HEK293 (cell line): ENCODE data around the gene TUBB2A.

ENCODE experiments used
- GFI1B ChIP-seq: fragments of 450-650 bp; formaldehyde crosslinking; IDR thresholded peaks from 2 replicates; pipeline ENCODE4 v1.5.1; 2016; ENCODE audit warnings: missing biosample characterization, missing genetic modification characterization
- GLI4 ChIP-seq: fragments of 450-650 bp; formaldehyde crosslinking; IDR thresholded peaks from 2 replicates; pipeline ENCODE4 v1.5.1; 2016; ENCODE audit warnings: missing biosample characterization, missing genetic modification characterization
- HOXA7 ChIP-seq: sonication (generic); formaldehyde crosslinking; IDR thresholded peaks from 2 replicates; pipeline ENCODE4 v1.8.1; 2022; ENCODE audit warnings: missing genetic modification reagents, borderline replicate concordance
- HOXC10 ChIP-seq: sonication (generic); formaldehyde crosslinking; IDR thresholded peaks from 2 replicates; pipeline ENCODE4 v1.8.1; 2023; ENCODE audit warnings: mild to moderate bottlenecking, missing genetic modification reagents
- IKZF3 ChIP-seq: fragments of 450-650 bp; IDR thresholded peaks from 2 replicates; pipeline ENCODE4 v1.5.0; 2018; ENCODE audit warnings: missing biosample characterization, mild to moderate bottlenecking, missing genetic modification characterization, moderate library complexity
- KLF1 ChIP-seq: fragments of 450-650 bp; formaldehyde crosslinking; IDR thresholded peaks from 2 replicates; pipeline ENCODE4 v1.5.1; 2016; ENCODE audit warnings: missing biosample characterization, missing genetic modification characterization
- KLF7 ChIP-seq: fragments of 450-650 bp; formaldehyde crosslinking; IDR thresholded peaks from 2 replicates; pipeline ENCODE4 v1.5.1; 2016; ENCODE audit warnings: missing biosample characterization, missing genetic modification characterization, borderline replicate concordance
- SETDB1 ChIP-seq: IDR thresholded peaks from one replicate; pipeline ENCODE4 v1.6.1; 2017; ENCODE audit warnings: mild to moderate bottlenecking, low read length, moderate library complexity, mixed read lengths; ENCODE audit not compliant: insufficient read length
- ZBTB17 ChIP-seq: fragments of 450-650 bp; formaldehyde crosslinking; IDR thresholded peaks from 2 replicates; pipeline ENCODE4 v1.5.1; 2016; ENCODE audit warnings: missing biosample characterization, missing genetic modification characterization
- ZEB2 ChIP-seq: fragments of 450-650 bp; formaldehyde crosslinking; IDR thresholded peaks from 2 replicates; pipeline ENCODE4 v1.5.1; 2016; ENCODE audit warnings: missing biosample characterization, missing genetic modification characterization
- ZFHX2 ChIP-seq: fragments of 450-650 bp; formaldehyde crosslinking; conservative IDR thresholded peaks from 2 replicates; pipeline ENCODE4 v1.5.1; 2016; ENCODE audit warnings: missing biosample characterization, missing genetic modification characterization
- ZFP3 ChIP-seq: fragments of 450-650 bp; formaldehyde crosslinking; IDR thresholded peaks from 2 replicates; pipeline ENCODE4 v1.5.1; 2016; ENCODE audit warnings: low read depth, missing biosample characterization, missing genetic modification characterization
- ZNF214 ChIP-seq: fragments of 450-650 bp; formaldehyde crosslinking; IDR thresholded peaks from 2 replicates; pipeline ENCODE4 v1.5.1; 2017; ENCODE audit warnings: missing biosample characterization, mild to moderate bottlenecking, missing genetic modification characterization, borderline replicate concordance
- ZNF223 ChIP-seq: fragments of 450-650 bp; formaldehyde crosslinking; IDR thresholded peaks from 2 replicates; pipeline ENCODE4 v1.5.1; 2016; ENCODE audit warnings: missing biosample characterization, missing genetic modification characterization
- ZNF324 ChIP-seq: fragments of 450-650 bp; formaldehyde crosslinking; IDR thresholded peaks from 2 replicates; pipeline ENCODE4 v1.5.1; 2016; ENCODE audit warnings: missing biosample characterization, missing genetic modification characterization
- ZNF391 ChIP-seq: fragments of 450-650 bp; formaldehyde crosslinking; IDR thresholded peaks from 2 replicates; pipeline ENCODE4 v1.5.1; 2016; ENCODE audit warnings: low read depth, missing biosample characterization, missing genetic modification characterization, borderline replicate concordance
- ZNF423 ChIP-seq: fragments of 450-650 bp; formaldehyde crosslinking; IDR thresholded peaks from 2 replicates; pipeline ENCODE4 v1.5.1; 2016; ENCODE audit warnings: missing biosample characterization, missing genetic modification characterization
- ZNF530 ChIP-seq: fragments of 450-650 bp; formaldehyde crosslinking; IDR thresholded peaks from 2 replicates; pipeline ENCODE4 v1.5.1; 2016; ENCODE audit warnings: low read depth, missing biosample characterization, missing genetic modification characterization
- ZNF571 ChIP-seq: fragments of 450-650 bp; formaldehyde crosslinking; IDR thresholded peaks from 2 replicates; pipeline ENCODE4 v1.5.0; 2017; ENCODE audit warnings: missing biosample characterization, missing genetic modification characterization
- ZNF621 ChIP-seq: fragments of 450-650 bp; formaldehyde crosslinking; IDR thresholded peaks from 2 replicates; pipeline ENCODE4 v1.5.1; 2017; ENCODE audit warnings: missing biosample characterization, missing genetic modification characterization
- ZNF629 ChIP-seq: fragments of 450-650 bp; formaldehyde crosslinking; IDR thresholded peaks from 2 replicates; pipeline ENCODE4 v1.5.1; 2017; ENCODE audit warnings: missing biosample characterization, missing genetic modification characterization
- ZNF670 ChIP-seq: fragments of 450-650 bp; formaldehyde crosslinking; IDR thresholded peaks from 2 replicates; pipeline ENCODE4 v1.5.1; 2016; ENCODE audit warnings: missing biosample characterization, missing genetic modification characterization, low read depth
- ZNF701 ChIP-seq: fragments of 450-650 bp; formaldehyde crosslinking; IDR thresholded peaks from 2 replicates; pipeline ENCODE4 v1.5.1; 2016; ENCODE audit warnings: missing biosample characterization, missing genetic modification characterization
- ZNF791 ChIP-seq: fragments of 450-650 bp; formaldehyde crosslinking; IDR thresholded peaks from 2 replicates; pipeline ENCODE4 v1.5.1; 2016; ENCODE audit warnings: missing biosample characterization, missing genetic modification characterization
- ZNF830 ChIP-seq: fragments of 450-650 bp; IDR thresholded peaks from 2 replicates; pipeline ENCODE4 v1.5.0; 2018; ENCODE audit warnings: missing biosample characterization, missing genetic modification characterization, low read depth, mild to moderate bottlenecking, moderate library complexity
- ZNF837 ChIP-seq: fragments of 450-650 bp; formaldehyde crosslinking; IDR thresholded peaks from 2 replicates; pipeline ENCODE4 v1.5.1; 2016; ENCODE audit warnings: missing biosample characterization, missing genetic modification characterization
- ZSCAN30 ChIP-seq: fragments of 450-650 bp; IDR thresholded peaks from 2 replicates; pipeline ENCODE4 v1.5.1; 2018; ENCODE audit warnings: missing biosample characterization, mild to moderate bottlenecking, missing genetic modification characterization, moderate library complexity
- ZXDB ChIP-seq: fragments of 450-650 bp; formaldehyde crosslinking; IDR thresholded peaks from 2 replicates; pipeline ENCODE4 v1.5.1; 2016; ENCODE audit warnings: missing biosample characterization, missing genetic modification characterization
- TF ChIP-seq, protein P1 (sequence below): fragments of 450-650 bp; formaldehyde crosslinking; IDR thresholded peaks from 2 replicates; pipeline ENCODE4 v1.5.1; 2017; ENCODE audit warnings: missing biosample characterization, missing genetic modification characterization
- TF ChIP-seq, protein P2 (sequence below): fragments of 450-650 bp; formaldehyde crosslinking; IDR thresholded peaks from 2 replicates; pipeline ENCODE4 v1.5.1; 2016; ENCODE audit warnings: missing biosample characterization, missing genetic modification characterization
- TF ChIP-seq, protein P3 (sequence below): fragments of 450-650 bp; formaldehyde crosslinking; IDR thresholded peaks from 2 replicates; pipeline ENCODE4 v1.5.1; 2016; ENCODE audit warnings: missing biosample characterization, missing genetic modification characterization
- TF ChIP-seq, protein P4 (sequence below): fragments of 450-650 bp; formaldehyde crosslinking; IDR thresholded peaks from 2 replicates; pipeline ENCODE4 v1.5.1; 2017; ENCODE audit warnings: missing biosample characterization, missing genetic modification characterization
- TF ChIP-seq, protein P5 (sequence below): sonication (generic); formaldehyde crosslinking; IDR thresholded peaks from 2 replicates; pipeline ENCODE4 v1.8.1; 2022; ENCODE audit warnings: mild to moderate bottlenecking, moderate library complexity, missing genetic modification reagents
- TF ChIP-seq, protein P6 (sequence below): fragments of 450-650 bp; formaldehyde crosslinking; IDR thresholded peaks from 2 replicates; pipeline ENCODE4 v1.5.1; 2016; ENCODE audit warnings: missing biosample characterization, missing genetic modification characterization

Gene TUBB2A

DNA sequence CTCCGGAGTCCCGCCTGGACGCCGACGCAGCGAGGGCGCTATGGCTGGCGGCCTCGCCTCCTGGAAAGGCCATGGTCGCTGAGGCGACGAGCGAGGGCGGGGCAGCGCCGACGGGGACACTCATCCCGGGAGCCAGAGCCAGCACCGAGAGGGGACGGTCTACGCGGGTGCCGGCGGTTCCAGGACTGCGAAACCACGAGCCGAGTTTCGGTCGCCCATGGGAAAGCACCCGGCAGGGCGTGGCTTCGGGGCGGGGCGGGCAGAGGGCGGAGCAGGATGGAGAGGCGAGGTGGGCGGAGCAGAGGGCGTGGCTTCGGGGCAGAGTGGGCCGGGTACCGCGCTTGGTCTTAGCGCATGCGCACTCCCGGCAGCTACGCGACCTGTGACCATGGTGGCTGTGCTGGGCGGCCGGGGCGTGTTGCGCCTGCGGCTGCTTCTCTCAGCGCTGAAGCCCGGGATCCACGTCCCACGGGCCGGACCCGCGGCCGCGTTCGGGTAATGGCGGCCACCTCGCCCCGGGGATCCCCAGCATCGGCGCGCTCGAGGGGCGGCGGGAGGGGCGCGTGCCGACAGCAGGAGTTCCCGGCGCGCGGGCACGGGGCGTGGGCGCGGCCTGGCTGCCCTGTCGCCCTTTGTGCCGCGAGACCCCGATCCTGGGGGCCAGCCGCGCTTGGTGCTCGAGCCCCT is 38.8 kb downstream of the TUBB2A start, which contains the start of gene BPHL (continued):
- TF ChIP-seq ZNF621 (tag by site-specific recombination) (no peak), ZNF223 (tag by site-specific recombination) (no peak), ZNF791 (tag by site-specific recombination) (no peak), ZEB2 (peak; percentile 82), KLF7 (tag by site-specific recombination) (peak; percentile 96), ZFHX2 (tag by site-specific recombination) (peak; percentile 83), ZNF629 (tag by site-specific recombination) (peak; percentile 65; the same call in 1 of the 2 replicates), ZNF837 (tag by site-specific recombination) (no peak), ZNF701 (tag by site-specific recombination) (no peak), ZNF423 (tag by site-specific recombination) (no peak), ZNF530 (tag by site-specific recombination) (no peak), ZNF571 (tag by site-specific recombination) (no peak), ZFP3 (no peak), KLF1 (tag by site-specific recombination) (peak; percentile 98), ZNF391 (tag by site-specific recombination) (no peak), HOXC10 (CRISPR knock-in tag) (0 out of 2 replicates have a peak, but pooled peaks have one; percentile 86), ZNF670 (tag by site-specific recombination) (no peak), HOXA7 (CRISPR knock-in tag) (no peak), ZSCAN30 (peak; percentile 58), SETDB1 (no peak), GFI1B (tag by site-specific recombination) (no peak), ZNF830 (tag by site-specific recombination) (no peak), GLI4 (tag by site-specific recombination) (no peak), IKZF3 (tag by site-specific recombination) (no peak; the same call in 1 of the 2 replicates), ZBTB17 (tag by site-specific recombination) (peak; percentile 91), ZNF214 (no peak), ZNF324 (tag by site-specific recombination) (0 out of 2 replicates have a peak, but pooled peaks have one; percentile 16), ZXDB (tag by site-specific recombination) (peak; percentile 72; the same call in 1 of the 2 replicates)
- TF ChIP-seq, protein P1, sequence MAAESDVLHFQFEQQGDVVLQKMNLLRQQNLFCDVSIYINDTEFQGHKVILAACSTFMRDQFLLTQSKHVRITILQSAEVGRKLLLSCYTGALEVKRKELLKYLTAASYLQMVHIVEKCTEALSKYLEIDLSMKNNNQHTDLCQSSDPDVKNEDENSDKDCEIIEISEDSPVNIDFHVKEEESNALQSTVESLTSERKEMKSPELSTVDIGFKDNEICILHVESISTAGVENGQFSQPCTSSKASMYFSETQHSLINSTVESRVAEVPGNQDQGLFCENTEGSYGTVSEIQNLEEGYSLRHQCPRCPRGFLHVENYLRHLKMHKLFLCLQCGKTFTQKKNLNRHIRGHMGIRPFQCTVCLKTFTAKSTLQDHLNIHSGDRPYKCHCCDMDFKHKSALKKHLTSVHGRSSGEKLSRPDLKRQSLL (tag by site-specific recombination) = peak; percentile 74
- TF ChIP-seq, protein P2, sequence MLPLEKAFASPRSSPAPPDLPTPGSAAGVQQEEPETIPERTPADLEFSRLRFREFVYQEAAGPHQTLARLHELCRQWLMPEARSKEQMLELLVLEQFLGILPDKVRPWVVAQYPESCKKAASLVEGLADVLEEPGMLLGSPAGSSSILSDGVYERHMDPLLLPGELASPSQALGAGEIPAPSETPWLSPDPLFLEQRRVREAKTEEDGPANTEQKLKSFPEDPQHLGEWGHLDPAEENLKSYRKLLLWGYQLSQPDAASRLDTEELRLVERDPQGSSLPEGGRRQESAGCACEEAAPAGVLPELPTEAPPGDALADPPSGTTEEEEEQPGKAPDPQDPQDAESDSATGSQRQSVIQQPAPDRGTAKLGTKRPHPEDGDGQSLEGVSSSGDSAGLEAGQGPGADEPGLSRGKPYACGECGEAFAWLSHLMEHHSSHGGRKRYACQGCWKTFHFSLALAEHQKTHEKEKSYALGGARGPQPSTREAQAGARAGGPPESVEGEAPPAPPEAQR = no peak
- TF ChIP-seq, protein P3, sequence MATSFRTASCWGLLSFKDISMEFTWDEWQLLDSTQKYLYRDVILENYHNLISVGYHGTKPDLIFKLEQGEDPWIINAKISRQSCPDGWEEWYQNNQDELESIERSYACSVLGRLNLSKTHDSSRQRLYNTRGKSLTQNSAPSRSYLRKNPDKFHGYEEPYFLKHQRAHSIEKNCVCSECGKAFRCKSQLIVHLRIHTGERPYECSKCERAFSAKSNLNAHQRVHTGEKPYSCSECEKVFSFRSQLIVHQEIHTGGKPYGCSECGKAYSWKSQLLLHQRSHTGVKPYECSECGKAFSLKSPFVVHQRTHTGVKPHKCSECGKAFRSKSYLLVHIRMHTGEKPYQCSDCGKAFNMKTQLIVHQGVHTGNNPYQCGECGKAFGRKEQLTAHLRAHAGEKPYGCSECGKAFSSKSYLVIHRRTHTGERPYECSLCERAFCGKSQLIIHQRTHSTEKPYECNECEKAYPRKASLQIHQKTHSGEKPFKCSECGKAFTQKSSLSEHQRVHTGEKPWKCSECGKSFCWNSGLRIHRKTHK (tag by site-specific recombination) = no peak
- TF ChIP-seq, protein P4, sequence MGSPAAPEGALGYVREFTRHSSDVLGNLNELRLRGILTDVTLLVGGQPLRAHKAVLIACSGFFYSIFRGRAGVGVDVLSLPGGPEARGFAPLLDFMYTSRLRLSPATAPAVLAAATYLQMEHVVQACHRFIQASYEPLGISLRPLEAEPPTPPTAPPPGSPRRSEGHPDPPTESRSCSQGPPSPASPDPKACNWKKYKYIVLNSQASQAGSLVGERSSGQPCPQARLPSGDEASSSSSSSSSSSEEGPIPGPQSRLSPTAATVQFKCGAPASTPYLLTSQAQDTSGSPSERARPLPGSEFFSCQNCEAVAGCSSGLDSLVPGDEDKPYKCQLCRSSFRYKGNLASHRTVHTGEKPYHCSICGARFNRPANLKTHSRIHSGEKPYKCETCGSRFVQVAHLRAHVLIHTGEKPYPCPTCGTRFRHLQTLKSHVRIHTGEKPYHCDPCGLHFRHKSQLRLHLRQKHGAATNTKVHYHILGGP (tag by site-specific recombination) = no peak
- TF ChIP-seq, protein P5, sequence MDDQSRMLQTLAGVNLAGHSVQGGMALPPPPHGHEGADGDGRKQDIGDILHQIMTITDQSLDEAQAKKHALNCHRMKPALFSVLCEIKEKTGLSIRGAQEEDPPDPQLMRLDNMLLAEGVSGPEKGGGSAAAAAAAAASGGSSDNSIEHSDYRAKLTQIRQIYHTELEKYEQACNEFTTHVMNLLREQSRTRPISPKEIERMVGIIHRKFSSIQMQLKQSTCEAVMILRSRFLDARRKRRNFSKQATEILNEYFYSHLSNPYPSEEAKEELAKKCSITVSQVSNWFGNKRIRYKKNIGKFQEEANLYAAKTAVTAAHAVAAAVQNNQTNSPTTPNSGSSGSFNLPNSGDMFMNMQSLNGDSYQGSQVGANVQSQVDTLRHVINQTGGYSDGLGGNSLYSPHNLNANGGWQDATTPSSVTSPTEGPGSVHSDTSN (CRISPR knock-in tag) = peak; percentile 64
- TF ChIP-seq, protein P6, sequence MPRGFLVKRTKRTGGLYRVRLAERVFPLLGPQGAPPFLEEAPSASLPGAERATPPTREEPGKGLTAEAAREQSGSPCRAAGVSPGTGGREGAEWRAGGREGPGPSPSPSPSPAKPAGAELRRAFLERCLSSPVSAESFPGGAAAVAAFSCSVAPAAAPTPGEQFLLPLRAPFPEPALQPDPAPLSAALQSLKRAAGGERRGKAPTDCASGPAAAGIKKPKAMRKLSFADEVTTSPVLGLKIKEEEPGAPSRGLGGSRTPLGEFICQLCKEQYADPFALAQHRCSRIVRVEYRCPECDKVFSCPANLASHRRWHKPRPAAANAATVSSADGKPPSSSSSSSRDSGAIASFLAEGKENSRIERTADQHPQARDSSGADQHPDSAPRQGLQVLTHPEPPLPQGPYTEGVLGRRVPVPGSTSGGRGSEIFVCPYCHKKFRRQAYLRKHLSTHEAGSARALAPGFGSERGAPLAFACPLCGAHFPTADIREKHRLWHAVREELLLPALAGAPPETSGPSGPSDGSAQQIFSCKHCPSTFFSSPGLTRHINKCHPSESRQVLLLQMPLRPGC = no peak
